ENCODE measurements around the gene SCYGR4. TPM values are rescaled to one million over a fixed set of nuclear protein-coding genes. Genes with fewer than 3 reads are reported as not detected.

SCYGR4 gene
- total RNA-seq, 1 donor from 2014 or later: not detected

DNA sequence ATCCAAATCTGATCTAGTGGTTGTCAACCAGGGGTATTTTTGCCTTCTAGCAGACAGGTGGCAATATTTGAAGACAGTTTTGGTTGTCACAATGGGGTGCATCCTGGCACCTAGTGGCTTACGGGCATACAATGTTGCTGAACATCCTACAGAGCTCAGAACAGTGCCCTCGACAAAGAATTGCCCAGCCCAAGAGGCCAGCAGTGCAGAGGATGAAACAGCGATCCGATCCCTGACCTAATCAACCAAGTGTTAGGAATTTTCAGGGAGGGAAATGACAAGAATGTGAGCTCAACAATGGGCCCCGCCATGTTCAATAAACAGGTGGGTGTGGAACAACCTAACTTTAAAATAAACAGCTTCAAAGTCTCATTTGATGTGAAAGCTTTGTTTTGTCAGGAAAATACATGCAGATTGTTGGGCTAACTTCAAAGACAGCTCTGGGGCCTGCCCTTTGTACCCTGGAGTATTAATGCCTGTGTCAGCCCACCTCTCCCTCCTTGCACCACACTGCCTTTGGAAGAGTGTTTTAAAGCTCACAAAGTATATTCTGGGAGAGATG lies 26.8 kb downstream of the SCYGR4 start:
- TF ChIP-seq, protein P1, sequence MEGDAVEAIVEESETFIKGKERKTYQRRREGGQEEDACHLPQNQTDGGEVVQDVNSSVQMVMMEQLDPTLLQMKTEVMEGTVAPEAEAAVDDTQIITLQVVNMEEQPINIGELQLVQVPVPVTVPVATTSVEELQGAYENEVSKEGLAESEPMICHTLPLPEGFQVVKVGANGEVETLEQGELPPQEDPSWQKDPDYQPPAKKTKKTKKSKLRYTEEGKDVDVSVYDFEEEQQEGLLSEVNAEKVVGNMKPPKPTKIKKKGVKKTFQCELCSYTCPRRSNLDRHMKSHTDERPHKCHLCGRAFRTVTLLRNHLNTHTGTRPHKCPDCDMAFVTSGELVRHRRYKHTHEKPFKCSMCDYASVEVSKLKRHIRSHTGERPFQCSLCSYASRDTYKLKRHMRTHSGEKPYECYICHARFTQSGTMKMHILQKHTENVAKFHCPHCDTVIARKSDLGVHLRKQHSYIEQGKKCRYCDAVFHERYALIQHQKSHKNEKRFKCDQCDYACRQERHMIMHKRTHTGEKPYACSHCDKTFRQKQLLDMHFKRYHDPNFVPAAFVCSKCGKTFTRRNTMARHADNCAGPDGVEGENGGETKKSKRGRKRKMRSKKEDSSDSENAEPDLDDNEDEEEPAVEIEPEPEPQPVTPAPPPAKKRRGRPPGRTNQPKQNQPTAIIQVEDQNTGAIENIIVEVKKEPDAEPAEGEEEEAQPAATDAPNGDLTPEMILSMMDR (IDR thresholded peaks at IDR 0.05; ENCODE audit: partially characterized antibody, unreplicated experiment): no peak
- no peak for DNase-seq
- H3K9me3 Mint-ChIP-seq (ENCODE audit: unreplicated experiment): peaks cover 3% of the 10 kb centered on the region
- H3K36me3 Mint-ChIP-seq (ENCODE audit: unreplicated experiment): peaks cover 8% of the 10 kb centered on the region
- H3K27ac Mint-ChIP-seq (ENCODE audit: unreplicated experiment): no peak overlapping the region
- no peaks in the 10 kb centered on the region for H3K27me3 Mint-ChIP-seq (ENCODE audit: unreplicated experiment)
- H3K4me3 Mint-ChIP-seq (ENCODE audit: unreplicated experiment): no peak overlapping the region
- peaks cover 3% of the 10 kb centered on the region for H3K4me1 Mint-ChIP-seq (ENCODE audit: low read depth, unreplicated experiment)

DNA sequence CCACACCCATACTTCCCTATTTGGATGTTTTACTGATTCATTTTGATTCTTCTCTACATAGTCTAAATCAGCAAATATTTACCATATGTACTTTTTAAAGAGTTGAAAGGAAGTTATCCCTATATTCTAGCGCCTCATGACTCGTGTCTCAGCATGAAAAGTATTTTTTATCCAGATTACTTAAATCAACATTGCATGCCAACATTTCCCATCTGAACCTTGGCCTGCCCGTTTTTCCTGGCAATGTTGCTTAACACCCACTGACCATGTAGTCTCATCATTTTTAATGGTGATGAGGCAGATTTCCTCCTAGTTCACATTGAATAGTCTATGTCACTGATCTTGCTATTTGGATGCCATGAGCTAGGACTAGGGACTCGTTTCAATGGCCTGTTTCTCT lies 36.1 kb downstream of the SCYGR4 start:
- H3K27me3 Mint-ChIP-seq (ENCODE audit: unreplicated experiment): no peaks in the 10 kb centered on the region
- no peak for DNase-seq
- no peaks in the 10 kb centered on the region for H3K9me3 Mint-ChIP-seq (ENCODE audit: unreplicated experiment)
- TF ChIP-seq, protein P1 (IDR thresholded peaks at IDR 0.05; ENCODE audit: partially characterized antibody, unreplicated experiment): no peak
- no peak overlapping the region for H3K27ac Mint-ChIP-seq (ENCODE audit: unreplicated experiment)
- H3K4me3 Mint-ChIP-seq (ENCODE audit: unreplicated experiment): no peak overlapping the region
- no peaks in the 10 kb centered on the region for H3K4me1 Mint-ChIP-seq (ENCODE audit: low read depth, unreplicated experiment)
- no peaks in the 10 kb centered on the region for H3K36me3 Mint-ChIP-seq (ENCODE audit: unreplicated experiment)

DNA sequence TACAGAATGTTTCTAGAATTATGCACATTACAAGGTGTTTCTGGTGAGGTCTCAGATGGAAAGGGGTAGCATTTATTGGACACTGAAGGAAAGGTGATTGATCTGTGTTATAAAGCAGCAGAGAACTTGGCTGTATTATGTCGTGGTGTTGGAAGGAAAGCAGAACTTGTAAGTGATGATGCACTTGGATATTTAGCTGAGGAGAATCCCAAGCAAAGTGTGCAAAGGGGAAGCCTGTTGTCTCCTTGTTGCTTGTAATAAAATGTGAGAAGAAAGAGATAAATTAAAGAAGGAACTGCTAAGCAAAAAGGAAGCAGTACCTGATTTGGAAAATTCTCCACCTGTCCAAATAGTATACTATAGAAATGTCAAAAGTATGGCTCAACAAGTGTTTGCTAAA lies 37.1 kb downstream of the SCYGR4 start:
- TF ChIP-seq, protein P1 (IDR thresholded peaks at IDR 0.05; ENCODE audit: partially characterized antibody, unreplicated experiment): no peak
- Mint-ChIP-seq H3K9me3 (ENCODE audit: unreplicated experiment) (no peaks in the 10 kb centered on the region), H3K36me3 (ENCODE audit: unreplicated experiment) (no peaks in the 10 kb centered on the region), H3K27ac (ENCODE audit: unreplicated experiment) (no peak overlapping the region), H3K4me3 (ENCODE audit: unreplicated experiment) (no peak overlapping the region), H3K4me1 (ENCODE audit: low read depth, unreplicated experiment) (no peaks in the 10 kb centered on the region), H3K27me3 (ENCODE audit: unreplicated experiment) (no peaks in the 10 kb centered on the region)
- DNase-seq: no peak

DNA sequence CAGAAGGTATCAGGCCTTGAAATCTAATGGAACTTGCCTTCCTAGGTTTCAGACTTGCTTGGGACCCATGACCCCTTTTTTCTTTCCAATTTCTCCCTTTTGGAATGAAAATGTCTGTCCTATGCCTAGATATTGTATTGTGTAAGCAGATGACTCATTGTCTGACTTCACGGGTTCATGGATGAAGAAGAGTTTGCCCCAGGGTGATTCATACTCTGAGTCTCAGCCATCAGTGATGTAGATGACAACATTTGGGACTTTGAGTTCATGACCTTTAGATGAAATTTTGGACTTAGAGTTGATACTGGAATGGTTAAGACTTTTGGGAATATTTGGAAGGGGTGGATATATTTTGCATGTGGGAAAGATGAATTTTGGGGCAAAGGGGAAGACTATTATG lies 38.2 kb downstream of the SCYGR4 start:
- TF ChIP-seq, protein P1 (IDR thresholded peaks at IDR 0.05; ENCODE audit: partially characterized antibody, unreplicated experiment): no peak
- Mint-ChIP-seq H3K9me3 (ENCODE audit: unreplicated experiment) (no peaks in the 10 kb centered on the region), H3K4me3 (ENCODE audit: unreplicated experiment) (no peak overlapping the region), H3K27ac (ENCODE audit: unreplicated experiment) (no peak overlapping the region), H3K36me3 (ENCODE audit: unreplicated experiment) (no peaks in the 10 kb centered on the region), H3K4me1 (ENCODE audit: low read depth, unreplicated experiment) (no peaks in the 10 kb centered on the region), H3K27me3 (ENCODE audit: unreplicated experiment) (no peaks in the 10 kb centered on the region)
- DNase-seq: no peak

DNA sequence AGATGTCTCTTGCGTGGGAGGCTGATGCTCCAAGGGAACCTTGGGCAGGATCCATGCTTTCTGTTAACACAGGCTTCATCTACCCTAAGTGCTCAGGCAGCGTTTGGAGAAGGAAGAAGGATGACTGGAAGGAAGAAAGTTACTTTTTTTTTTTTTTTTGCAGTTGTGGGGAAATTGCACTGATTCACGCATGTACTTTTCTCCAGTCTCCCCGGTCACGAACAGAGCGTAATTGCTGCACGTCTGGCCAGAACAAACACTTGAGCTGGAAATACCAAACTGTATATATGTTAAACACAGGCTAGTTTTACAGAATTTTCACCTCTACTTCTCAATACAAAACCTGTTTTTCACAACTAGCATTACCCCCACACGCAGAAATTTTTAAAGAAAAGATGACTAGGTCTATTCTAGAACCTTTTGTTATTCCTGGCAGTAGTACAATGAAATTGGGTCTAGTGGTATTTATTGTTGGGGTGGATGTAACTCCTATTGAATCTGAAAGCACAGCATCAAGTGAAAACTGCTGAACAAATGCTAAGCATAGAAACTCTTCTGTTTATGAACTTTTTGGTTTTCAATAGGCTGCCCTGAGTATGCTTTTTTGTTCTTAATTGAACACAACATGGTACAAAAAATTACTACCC lies 40.0 kb downstream of the SCYGR4 start:
- H3K9me3 Mint-ChIP-seq (ENCODE audit: unreplicated experiment): no peaks in the 10 kb centered on the region
- DNase-seq: no peak
- H3K4me1 Mint-ChIP-seq (ENCODE audit: low read depth, unreplicated experiment): peaks cover 2% of the 10 kb centered on the region
- no peaks in the 10 kb centered on the region for H3K36me3 Mint-ChIP-seq (ENCODE audit: unreplicated experiment)
- no peak overlapping the region for H3K4me3 Mint-ChIP-seq (ENCODE audit: unreplicated experiment)
- no peak overlapping the region for H3K27ac Mint-ChIP-seq (ENCODE audit: unreplicated experiment)
- TF ChIP-seq, protein P1 (IDR thresholded peaks at IDR 0.05; ENCODE audit: partially characterized antibody, unreplicated experiment): no peak
- H3K27me3 Mint-ChIP-seq (ENCODE audit: unreplicated experiment): no peaks in the 10 kb centered on the region
